Vagina (tissue), 2 donors: ENCODE measurements around the gene THADA. TPM values are rescaled to one million over a fixed set of nuclear protein-coding genes. Genes with fewer than 3 reads are reported as not detected.
"Not testable (repeated sequence)": the region's sequence is repeated elsewhere in the genome, so short reads cannot be mapped to it uniquely, and the experiment has no call there.

ENCODE experiments used
- DNase-seq, 2 donors: peaks; one replicate each; pipeline ENCODE4 v3.0.0-alpha.2; 2017; ENCODE audit errors: extremely low spot score in 2 of 2
- H3K27ac ChIP-seq: fragments of 200-600 bp; sonication (generic); one replicate; pipeline ENCODE4 v1.5.1; 2019
- H3K27me3 ChIP-seq: fragments of 200-600 bp; sonication (generic); one replicate; pipeline ENCODE4 v1.5.1; 2019
- H3K36me3 ChIP-seq, 2 donors: fragments of 200-600 bp; sonication (generic); one replicate each; pipeline ENCODE4 v1.5.1; 2017 to 2019
- H3K4me1 ChIP-seq: fragments of 200-600 bp; sonication (generic); one replicate; pipeline ENCODE4 v1.5.1; 2019
- H3K4me3 ChIP-seq, 2 donors: fragments of 200-600 bp; sonication (generic); 1 replicate in 1 of 2; 2 replicates in 1 of 2; pipeline ENCODE4 v1.5.1; 2016 to 2019
- H3K9me3 ChIP-seq: fragments of 200-600 bp; sonication (generic); one replicate; pipeline ENCODE4 v1.5.1; 2019
- CTCF ChIP-seq, 3 experiments: fragments of 450-650 bp in 2 of 3; fragments of 200-600 bp in 1 of 3; sonication (generic) in 1 of 3; IDR thresholded peaks; one replicate each; pipeline ENCODE4 v1.5.1; 2017 to 2019; ENCODE audit warnings: antibody characterized with exemption in 3 of 3, mild to moderate bottlenecking in 2 of 3, moderate library complexity in 2 of 3
- POLR2A ChIP-seq, 2 donors: fragments of 450-650 bp; IDR thresholded peaks; one replicate each; pipeline ENCODE4 v1.6.1; 2017; ENCODE audit warnings: antibody characterized with exemption in 2 of 2, mild to moderate bottlenecking in 2 of 2, moderate library complexity in 2 of 2
- POLR2AphosphoS5 ChIP-seq, 2 donors: sonication (generic); formaldehyde crosslinking; IDR thresholded peaks; one replicate each; pipeline ENCODE4 v1.9.0; 2017; ENCODE audit warnings: antibody characterized with exemption in 2 of 2, mild to moderate bottlenecking in 2 of 2, low read depth in 1 of 2; ENCODE audit not compliant: insufficient read depth in 1 of 2
- intact Hi-C: fragments of 100-400 bp; cut with DNase I; formaldehyde crosslinking; loops from one replicate; pipeline ENCODE4 v1.15.1; 2023
- total RNA-seq: library from RNA; depleted of rRNA; stranded (reverse); fragments of >200 nt; gene quantifications from one replicate; pipeline ENCODE4 v1.2.3, GENCODE V29; 2016

Gene THADA
- total RNA-seq, 1 donor from 2014 or later, result 32.2 TPM

GRCh38 chr2:43190311-43191052 lies 405.4 kb downstream of the THADA start:
- peaks cover 23% of the 10 kb centered on the region for H3K4me1 ChIP-seq
- no peaks in the 10 kb centered on the region for H3K36me3 ChIP-seq
- H3K27ac ChIP-seq, result no peak overlapping the region
- no peak overlapping the region for H3K4me3 ChIP-seq
- intact Hi-C loops, result no loop called here
- no peaks in the 10 kb centered on the region for H3K9me3 ChIP-seq
- no peaks in the 10 kb centered on the region for H3K27me3 ChIP-seq
- no peak for DNase-seq
- TF ChIP-seq POLR2AphosphoS5 (IDR thresholded peaks at IDR 0.05; ENCODE audit: insufficient read depth in 1 of 2, low read depth in 1 of 2) (no peak), POLR2A (IDR thresholded peaks at IDR 0.05) (no peak), CTCF (IDR thresholded peaks at IDR 0.05) (no peak)

GRCh38 chr2:43189861-43190260 lies 406.0 kb downstream of the THADA start:
- H3K27ac ChIP-seq, intact Hi-C loops, DNase-seq, H3K27me3 ChIP-seq, H3K9me3 ChIP-seq, H3K4me3 ChIP-seq, H3K36me3 ChIP-seq: not testable (repeated sequence)
- peaks cover 24% of the 10 kb centered on the region for H3K4me1 ChIP-seq

GRCh38 chr2:43188561-43189386 lies 407.1 kb downstream of the THADA start:
- DNase-seq, result no peak
- intact Hi-C loops, result no loop called here
- Histone ChIP-seq H3K4me1 (peaks cover 24% of the 10 kb centered on the region), H3K27me3 (no peaks in the 10 kb centered on the region), H3K9me3 (no peaks in the 10 kb centered on the region), H3K4me3 (no peak overlapping the region), H3K36me3 (no peaks in the 10 kb centered on the region), H3K27ac (no peak overlapping the region)
- TF ChIP-seq CTCF (IDR thresholded peaks at IDR 0.05) (no peak), POLR2A (IDR thresholded peaks at IDR 0.05) (no peak), POLR2AphosphoS5 (IDR thresholded peaks at IDR 0.05; ENCODE audit: insufficient read depth in 1 of 2, low read depth in 1 of 2) (no peak)

- no peaks in the 10 kb centered on the region for H3K36me3 ChIP-seq
- no peaks in the 10 kb centered on the region for H3K27me3 ChIP-seq
- H3K9me3 ChIP-seq, result no peaks in the 10 kb centered on the region
- intact Hi-C loops, result no loop called here
- H3K4me1 ChIP-seq, result peaks cover 24% of the 10 kb centered on the region
- no peak for DNase-seq
- H3K27ac ChIP-seq, result peak overlapping the region; percentile 11
- no peak overlapping the region for H3K4me3 ChIP-seq
- TF ChIP-seq CTCF (IDR thresholded peaks at IDR 0.05) (no peak), POLR2AphosphoS5 (IDR thresholded peaks at IDR 0.05; ENCODE audit: insufficient read depth in 1 of 2, low read depth in 1 of 2) (peak in 1 of 2 donors; percentile 61), POLR2A (IDR thresholded peaks at IDR 0.05) (no peak)
Observed at GRCh38 chr2:43186679-43187374, 409.0 kb downstream of the THADA start.

GRCh38 chr2:43186321-43186678 lies 409.5 kb downstream of the THADA start:
- peaks cover 24% of the 10 kb centered on the region for H3K4me1 ChIP-seq
- H3K27me3 ChIP-seq, result no peaks in the 10 kb centered on the region
- DNase-seq, result no peak
- no peak for TF ChIP-seq POLR2A (IDR thresholded peaks at IDR 0.05)
- TF ChIP-seq POLR2AphosphoS5 (IDR thresholded peaks at IDR 0.05; ENCODE audit: insufficient read depth in 1 of 2, low read depth in 1 of 2), result no peak
- no peak for TF ChIP-seq CTCF (IDR thresholded peaks at IDR 0.05)
- H3K4me3 ChIP-seq, result no peak overlapping the region
- intact Hi-C loops, result no loop called here
- no peaks in the 10 kb centered on the region for H3K9me3 ChIP-seq
- no peak overlapping the region for H3K27ac ChIP-seq
- H3K36me3 ChIP-seq, result no peaks in the 10 kb centered on the region
